ENCODE data around the gene IRF7. TPM values are rescaled to one million over a fixed set of nuclear protein-coding genes. Genes with fewer than 3 reads are reported as not detected.
A peak's percentile ranks its signal among the peaks of the same experiment; 100 is the strongest.

IRF7 gene
- total and polyA plus RNA-seq, 2 donors (not counting 3 experiments of a cell fraction or from before 2014, with no cell fraction given), result 12.6 to 14.7 TPM

- CTCF ChIA-PET, result interaction anchor here (0.6 kb wide), 1 partner anchor 46 kb away, joined by 3 read pairs; no protein-coding TSS in a partner anchor
- TF ChIP-seq EZH2 (IDR thresholded peaks at IDR 0.05; ENCODE audit: borderline replicate concordance, low read depth, low read length, severe bottlenecking), result peak; percentile 98
- no peak for TF ChIP-seq GATA2 (IDR thresholded peaks at IDR 0.05; ENCODE audit: insufficient read depth, insufficient read length, low read depth, low read length)
Observed at GRCh38 chr11:639332-639955, 23.7 kb upstream of the IRF7 start.

GRCh38 chr11:638631-639331, 23.0 kb upstream of the IRF7 start:
- TF ChIP-seq CTCF (IDR thresholded peaks at IDR 0.05; ENCODE audit: extremely low read depth in 1 of 2, insufficient read depth in 1 of 2, low read depth in 1 of 2, low read length in 2 of 2), result no peak
- TF ChIP-seq POLR2A (IDR thresholded peaks at IDR 0.05; ENCODE audit: low read depth, low read length), result no peak
- TF ChIP-seq FOS (IDR thresholded peaks at IDR 0.05; ENCODE audit: borderline replicate concordance, insufficient read depth, low read length), result no peak
- TF ChIP-seq MAX (IDR thresholded peaks at IDR 0.05; ENCODE audit: insufficient read depth, insufficient read length), result no peak
- no peak for TF ChIP-seq EZH2 (IDR thresholded peaks at IDR 0.05; ENCODE audit: borderline replicate concordance, low read depth, low read length, severe bottlenecking)
- no peak for TF ChIP-seq GATA2 (IDR thresholded peaks at IDR 0.05; ENCODE audit: insufficient read depth, insufficient read length, low read depth, low read length)
- TF ChIP-seq MYC (IDR thresholded peaks at IDR 0.05; ENCODE audit: low read depth, low read length), result no peak
- no peak for TF ChIP-seq JUN (IDR thresholded peaks at IDR 0.05; ENCODE audit: borderline replicate concordance, insufficient read depth, insufficient read length, low read depth)
- no peak for TF ChIP-seq POLR2AphosphoS5 (IDR thresholded peaks at IDR 0.05; ENCODE audit: insufficient read depth, low read depth, low read length)
- FAIRE-seq (no peak), DNase-seq (ENCODE audit: low read depth, low spot score) (no peak)
- Histone ChIP-seq H3K27ac (ENCODE audit: insufficient read depth, low read depth, low read length) (no peak overlapping the region), H3K4me2 (ENCODE audit: insufficient read depth, low read length) (no peak overlapping the region), H3K9me3 (replicated peaks; ENCODE audit: control insufficient read depth, insufficient read depth, low read length) (no peaks in the 10 kb centered on the region), H3K36me3 (ENCODE audit: control insufficient read depth in 2 of 2, extremely low read depth in 1 of 2, insufficient read depth in 2 of 2, low read length in 2 of 2) (peaks cover 0 to 4% of the 10 kb centered on the region in 2 experiments), H4K20me1 (replicated peaks; ENCODE audit: control insufficient read depth, extremely low read depth, insufficient read depth, low read length) (no peaks in the 10 kb centered on the region), H3K27me3 (ENCODE audit: control insufficient read depth in 2 of 2, insufficient read depth in 2 of 2, low read length in 2 of 2) (peaks cover 27 to 45% of the 10 kb centered on the region in 2 experiments), H2AFZ (ENCODE audit: low read depth, low read length) (no peak overlapping the region), H3K4me3 (replicated peaks in 1 of 3; ENCODE audit: insufficient read depth in 1 of 3, low read depth in 1 of 3, low read length in 3 of 3) (no peak overlapping the region), H3K9ac (replicated peaks; ENCODE audit: extremely low read depth, insufficient read depth, low read length) (no peak overlapping the region), H3K4me1 (ENCODE audit: control insufficient read depth, extremely low read depth, insufficient read depth, low read length) (peaks cover 4% of the 10 kb centered on the region), H3K9me1 (replicated peaks; ENCODE audit: control insufficient read depth, extremely low read depth, insufficient read depth, low read length) (no peaks in the 10 kb centered on the region), H3K79me2 (ENCODE audit: control insufficient read depth, insufficient read depth, low read length) (no peaks in the 10 kb centered on the region)
- CTCF ChIA-PET, result no interaction called here
- POLR2A ChIA-PET, result no interaction called here
- dilution Hi-C loops (cut with MboI; ENCODE audit: extremely low pct_ligation_motif_present, low sequenced_read_pairs) (no loop called here), intact Hi-C loops (cut with micrococcal nuclease) (no loop called here)
- no TSS peak for BruUV-seq (replicated peaks)

More at GRCh38 chr11:639332-639955, 23.7 kb upstream of the IRF7 start:
- POLR2A ChIA-PET, result no interaction called here
- Histone ChIP-seq H2AFZ (ENCODE audit: low read depth, low read length) (no peak overlapping the region), H3K9me1 (replicated peaks; ENCODE audit: control insufficient read depth, extremely low read depth, insufficient read depth, low read length) (no peaks in the 10 kb centered on the region), H3K9me3 (replicated peaks; ENCODE audit: control insufficient read depth, insufficient read depth, low read length) (no peaks in the 10 kb centered on the region), H3K79me2 (ENCODE audit: control insufficient read depth, insufficient read depth, low read length) (no peaks in the 10 kb centered on the region), H4K20me1 (replicated peaks; ENCODE audit: control insufficient read depth, extremely low read depth, insufficient read depth, low read length) (no peaks in the 10 kb centered on the region), H3K27me3 (ENCODE audit: control insufficient read depth in 2 of 2, insufficient read depth in 2 of 2, low read length in 2 of 2) (peaks cover 27 to 45% of the 10 kb centered on the region in 2 experiments), H3K9ac (replicated peaks; ENCODE audit: extremely low read depth, insufficient read depth, low read length) (no peak overlapping the region), H3K4me3 (replicated peaks in 1 of 3; ENCODE audit: insufficient read depth in 1 of 3, low read depth in 1 of 3, low read length in 3 of 3) (no peak overlapping the region), H3K36me3 (ENCODE audit: control insufficient read depth in 2 of 2, extremely low read depth in 1 of 2, insufficient read depth in 2 of 2, low read length in 2 of 2) (peaks cover 0 to 10% of the 10 kb centered on the region in 2 experiments), H3K27ac (ENCODE audit: insufficient read depth, low read depth, low read length) (no peak overlapping the region), H3K4me2 (ENCODE audit: insufficient read depth, low read length) (no peak overlapping the region), H3K4me1 (ENCODE audit: control insufficient read depth, extremely low read depth, insufficient read depth, low read length) (peaks cover 4% of the 10 kb centered on the region)
- intact Hi-C loops (cut with micrococcal nuclease) (no loop called here), dilution Hi-C loops (cut with MboI; ENCODE audit: extremely low pct_ligation_motif_present, low sequenced_read_pairs) (no loop called here)
- no TSS peak for BruUV-seq (replicated peaks)
- no peak for FAIRE-seq
- no peak for DNase-seq (ENCODE audit: low read depth, low spot score)
